ENCODE data around the gene LMTK2.
A peak's percentile ranks its signal among the peaks of the same experiment; 100 is the strongest.

The LMTK2 gene

GRCh38 chr7:98138672-98139071 is 32.0 kb downstream of the LMTK2 start:
- no peak for DNase-seq

GRCh38 chr7:98142658-98143057 is 36.0 kb downstream of the LMTK2 start:
- DNase-seq = no peak

GRCh38 chr7:98148607-98149006 is 41.9 kb downstream of the LMTK2 start:
- no peak for DNase-seq

DNA sequence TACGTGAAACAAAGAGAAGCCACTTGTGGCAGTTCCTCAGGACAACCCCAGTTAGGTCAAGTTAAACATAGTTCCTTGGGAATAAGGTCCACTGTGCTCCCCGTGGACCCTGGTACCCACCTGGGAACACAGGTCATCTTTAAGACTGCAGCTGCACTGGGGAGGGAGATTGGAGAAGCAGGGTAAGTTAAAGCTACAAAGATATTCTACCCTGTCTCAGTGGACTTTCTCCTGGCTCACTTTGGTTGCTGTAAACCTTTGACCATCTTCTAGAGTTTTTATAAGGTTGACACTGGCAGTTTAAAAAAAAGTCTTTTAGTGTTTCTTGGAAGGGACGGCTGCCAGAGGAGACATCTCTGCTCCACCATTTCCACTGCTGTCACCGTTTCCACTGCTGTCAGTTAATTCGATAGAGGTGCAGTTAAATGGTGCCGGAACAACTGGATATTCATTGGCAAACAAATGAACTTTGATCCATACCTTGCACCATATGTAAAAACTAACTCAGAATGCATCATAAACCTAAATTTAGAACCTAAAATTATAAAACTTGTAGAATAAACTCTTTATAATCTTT is 42.5 kb downstream of the LMTK2 start:
- DNase-seq = no peak

DNA sequence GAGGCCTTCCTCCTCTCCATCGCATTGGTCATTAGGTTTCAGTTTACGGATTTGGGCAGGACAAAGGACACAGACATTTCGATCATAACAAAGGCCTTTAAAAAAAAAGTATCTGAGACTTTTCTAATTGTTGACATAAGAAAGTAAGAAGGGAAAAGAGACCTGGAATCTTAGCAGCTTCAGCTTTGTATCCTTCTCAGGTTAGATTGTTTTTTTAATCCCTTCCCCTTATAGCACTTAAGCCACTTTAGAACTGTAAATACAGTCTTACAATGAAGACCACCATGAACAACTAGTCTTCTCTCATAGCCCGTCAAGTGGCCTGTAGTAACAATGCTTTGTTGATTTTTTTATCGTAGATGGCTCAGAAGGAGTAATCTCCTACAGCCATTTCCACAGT is 45.2 kb downstream of the LMTK2 start:
- DNase-seq = no peak

GRCh38 chr7:98156700-98157099 is 50.0 kb downstream of the LMTK2 start:
- DNase-seq = no peak

GRCh38 chr7:98157761-98158160 is 51.1 kb downstream of the LMTK2 start:
- peak; percentile 14 for DNase-seq

DNA sequence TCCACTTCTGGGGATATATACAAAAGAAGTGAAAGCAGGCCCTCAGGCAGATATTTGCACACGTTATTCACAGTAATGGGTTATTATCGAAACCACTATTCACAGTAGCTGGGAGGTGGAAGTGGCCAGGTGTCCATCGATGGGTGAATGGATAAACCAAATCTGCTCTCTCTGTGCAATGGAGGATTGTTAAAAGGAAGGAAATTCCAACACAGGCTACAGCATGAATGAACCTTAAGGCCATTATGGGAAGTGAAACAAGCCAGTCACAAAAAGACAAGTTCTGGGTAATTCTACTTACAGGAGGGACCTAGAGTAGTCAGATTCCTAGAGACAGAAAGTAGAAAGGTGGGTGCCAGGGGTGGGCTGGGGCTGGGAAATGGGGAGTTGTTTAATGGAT is 56.1 kb downstream of the LMTK2 start:
- DNase-seq = no peak

GRCh38 chr7:98163269-98163668 is 56.6 kb downstream of the LMTK2 start:
- no peak for DNase-seq

DNA sequence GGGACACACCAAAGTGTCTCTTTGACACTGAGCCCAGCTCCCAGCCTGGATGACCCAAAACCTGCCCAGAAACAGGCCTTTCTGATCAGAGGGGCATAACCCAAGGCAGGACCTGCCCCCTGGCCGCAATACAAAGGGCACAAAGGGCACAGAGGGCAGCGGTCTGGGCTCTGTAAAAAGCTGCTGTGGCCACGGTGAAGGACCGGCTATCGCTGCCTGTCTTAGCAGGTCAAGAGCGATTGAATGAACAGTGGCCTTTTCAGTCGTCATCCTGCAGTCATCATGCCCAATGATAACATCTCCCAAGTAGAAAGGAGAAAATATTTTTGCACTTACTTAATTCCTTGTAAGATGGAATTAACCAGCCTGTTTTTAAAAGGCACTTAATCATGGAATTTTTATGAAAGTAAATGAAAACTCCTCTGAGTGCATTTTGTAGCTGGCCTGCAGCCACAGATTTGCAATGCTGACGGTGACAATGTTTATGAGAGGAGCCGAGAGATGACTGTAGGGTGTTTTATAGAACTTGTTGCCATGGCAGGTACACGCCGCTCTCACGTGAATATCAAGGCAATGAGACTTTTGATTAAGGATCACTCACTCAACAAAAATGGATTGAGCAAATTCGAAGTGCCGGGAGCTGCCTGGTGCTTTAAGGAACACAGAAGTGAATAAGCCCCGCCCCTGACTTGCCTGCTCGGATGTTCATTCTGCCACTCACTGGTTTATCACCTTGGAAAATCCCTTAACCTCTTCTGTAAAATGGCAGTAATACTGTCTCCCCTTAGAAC is 57.2 kb downstream of the LMTK2 start:
- no peak for DNase-seq

DNA sequence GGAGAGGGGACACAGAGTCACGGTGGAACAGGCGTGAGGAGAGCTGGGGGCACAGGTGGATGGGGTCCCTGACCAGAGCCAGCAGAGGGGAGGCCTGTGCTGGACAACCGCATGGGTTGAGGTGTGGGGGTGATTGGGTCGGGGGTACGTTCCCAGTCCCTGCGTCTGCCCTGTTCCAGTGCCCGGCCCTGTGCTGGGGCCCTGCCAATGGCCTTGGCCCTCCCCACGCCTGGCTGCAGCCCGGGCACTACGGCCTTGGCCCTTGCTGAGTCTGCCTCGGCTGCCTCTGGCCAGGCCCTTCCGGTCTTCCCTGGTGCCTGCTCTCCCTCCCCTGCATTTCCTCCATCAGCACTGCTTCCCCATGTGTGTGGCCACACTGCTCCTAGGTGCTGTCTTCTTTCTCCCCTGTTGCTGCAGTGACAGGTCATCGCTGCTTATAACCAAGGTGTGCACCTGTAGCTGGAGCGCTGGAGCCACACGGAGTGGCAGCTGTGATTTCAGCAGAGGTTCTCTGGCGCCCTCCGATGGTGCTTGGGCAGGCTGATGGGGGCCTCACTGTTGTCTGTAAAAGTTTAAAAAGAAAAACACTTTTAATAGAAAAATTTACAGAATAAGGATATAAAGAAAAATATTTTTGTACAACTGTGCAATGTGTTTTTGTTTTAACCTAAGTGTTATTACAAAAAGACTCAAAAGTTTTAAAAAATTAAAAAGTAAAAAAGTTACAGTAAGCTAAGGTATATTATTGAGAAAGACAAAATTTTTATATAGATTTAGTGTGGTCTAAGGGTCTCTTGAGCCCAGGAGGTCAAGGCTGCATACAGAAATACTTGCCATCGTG is 59.4 kb downstream of the LMTK2 start:
- DNase-seq = peak; percentile 56

DNA sequence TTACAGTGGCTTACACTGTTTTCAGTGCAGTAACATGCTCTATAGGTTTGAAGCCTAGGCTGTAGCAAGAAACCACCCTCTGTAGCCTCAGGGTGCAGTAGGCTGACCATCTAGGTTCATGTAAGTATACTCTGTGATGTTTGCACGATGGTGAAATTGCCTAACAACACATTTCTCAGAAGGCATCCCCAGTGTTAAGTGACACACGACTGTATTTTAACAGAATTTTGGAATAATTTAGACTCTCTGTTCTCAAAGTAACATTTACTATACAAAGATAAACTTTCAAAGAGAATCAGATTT is 60.0 kb downstream of the LMTK2 start:
- no peak for DNase-seq

- DNase-seq = no peak
These were observed 61.0 kb downstream of the LMTK2 start for GRCh38 chr7:98167653-98168052.

DNA sequence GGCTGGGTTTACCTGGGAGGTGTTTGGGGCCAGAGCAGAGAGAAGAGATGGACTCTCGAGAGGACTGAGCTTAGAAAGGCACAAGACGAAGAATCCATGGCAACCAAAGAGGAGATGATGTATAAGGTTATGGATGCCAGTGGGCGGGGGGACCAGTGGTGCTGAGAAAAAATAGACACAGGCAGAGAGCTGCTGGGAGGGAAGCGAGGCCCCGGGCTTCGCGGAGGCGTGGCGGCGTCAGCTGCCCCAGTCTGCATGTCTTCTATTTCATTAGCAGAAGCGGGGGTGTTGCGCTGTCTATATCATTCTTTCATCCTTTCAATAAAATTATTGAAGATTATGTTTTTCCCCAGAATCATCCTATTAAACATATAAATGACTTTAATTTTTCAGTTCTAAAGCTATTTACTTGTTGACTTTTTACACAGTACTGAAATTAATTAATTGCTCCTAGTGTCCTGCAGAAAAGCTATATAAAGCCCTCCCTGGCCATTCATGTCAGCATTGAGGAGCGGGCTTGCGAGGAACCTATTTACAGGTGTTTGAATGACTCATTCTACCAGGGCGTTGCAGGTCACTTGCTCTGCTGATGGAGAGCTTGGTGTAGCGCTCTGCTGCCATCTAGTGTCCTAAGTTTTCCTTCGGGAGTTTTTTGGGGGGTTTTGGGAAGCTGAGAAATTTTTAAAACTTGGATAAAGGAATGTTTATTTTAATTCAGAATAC is 61.7 kb downstream of the LMTK2 start:
- DNase-seq = peak; percentile 65

DNA sequence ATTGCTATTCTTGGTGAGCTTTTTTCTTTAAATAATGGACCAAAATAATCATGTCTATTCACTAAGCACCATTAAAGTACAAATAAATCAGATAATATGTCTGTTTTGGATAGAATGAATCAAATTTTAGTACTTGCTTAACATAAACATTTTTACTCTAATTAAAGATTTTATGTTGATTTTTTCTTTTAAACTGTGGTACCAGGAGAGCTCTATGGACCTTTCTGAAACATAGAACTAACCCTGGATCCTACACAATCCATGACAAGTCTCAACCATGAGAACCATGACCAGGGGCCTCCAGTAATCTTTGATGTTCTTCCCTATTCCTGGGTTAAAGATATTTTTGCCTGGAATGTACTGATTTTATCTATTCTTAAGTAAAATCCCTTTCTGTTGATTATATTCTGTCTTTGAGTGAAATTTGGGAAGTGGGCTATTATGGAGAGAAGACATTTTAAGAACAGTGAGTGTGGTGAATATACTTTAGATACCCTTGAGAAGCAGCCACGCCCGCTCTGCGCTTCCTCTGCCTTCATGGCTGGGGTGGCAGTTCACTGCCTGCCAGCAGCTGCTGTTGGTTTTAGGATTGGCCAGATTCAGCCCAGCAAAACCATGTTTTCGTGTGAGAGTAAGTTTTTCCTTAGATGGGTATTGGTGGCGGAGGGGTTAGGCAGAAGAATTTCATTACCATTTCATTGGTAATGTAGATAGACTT is 62.4 kb downstream of the LMTK2 start:
- DNase-seq = peak; percentile 11

DNA sequence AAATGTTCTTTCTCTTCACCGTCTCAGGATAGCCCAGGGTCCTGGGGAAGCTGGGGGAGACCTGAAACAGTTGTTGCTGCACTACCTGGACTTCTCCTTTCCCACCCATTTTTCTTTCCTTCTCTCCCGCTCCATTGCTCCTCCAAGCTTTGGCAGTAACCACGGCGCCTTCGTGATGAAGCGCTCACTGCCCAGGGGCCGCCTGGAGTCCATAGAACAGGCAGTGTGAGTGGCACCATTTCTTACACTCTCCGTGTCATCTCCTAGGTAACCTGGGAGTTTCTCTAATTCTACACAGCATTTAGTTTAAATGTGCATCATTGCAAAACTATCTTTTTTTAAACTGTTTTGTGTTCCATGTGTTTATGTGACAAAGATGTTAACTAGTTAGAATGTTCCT is 64.3 kb downstream of the LMTK2 start:
- DNase-seq = no peak

- no peak for DNase-seq
These were observed 64.8 kb downstream of the LMTK2 start for GRCh38 chr7:98171449-98171848.

DNA sequence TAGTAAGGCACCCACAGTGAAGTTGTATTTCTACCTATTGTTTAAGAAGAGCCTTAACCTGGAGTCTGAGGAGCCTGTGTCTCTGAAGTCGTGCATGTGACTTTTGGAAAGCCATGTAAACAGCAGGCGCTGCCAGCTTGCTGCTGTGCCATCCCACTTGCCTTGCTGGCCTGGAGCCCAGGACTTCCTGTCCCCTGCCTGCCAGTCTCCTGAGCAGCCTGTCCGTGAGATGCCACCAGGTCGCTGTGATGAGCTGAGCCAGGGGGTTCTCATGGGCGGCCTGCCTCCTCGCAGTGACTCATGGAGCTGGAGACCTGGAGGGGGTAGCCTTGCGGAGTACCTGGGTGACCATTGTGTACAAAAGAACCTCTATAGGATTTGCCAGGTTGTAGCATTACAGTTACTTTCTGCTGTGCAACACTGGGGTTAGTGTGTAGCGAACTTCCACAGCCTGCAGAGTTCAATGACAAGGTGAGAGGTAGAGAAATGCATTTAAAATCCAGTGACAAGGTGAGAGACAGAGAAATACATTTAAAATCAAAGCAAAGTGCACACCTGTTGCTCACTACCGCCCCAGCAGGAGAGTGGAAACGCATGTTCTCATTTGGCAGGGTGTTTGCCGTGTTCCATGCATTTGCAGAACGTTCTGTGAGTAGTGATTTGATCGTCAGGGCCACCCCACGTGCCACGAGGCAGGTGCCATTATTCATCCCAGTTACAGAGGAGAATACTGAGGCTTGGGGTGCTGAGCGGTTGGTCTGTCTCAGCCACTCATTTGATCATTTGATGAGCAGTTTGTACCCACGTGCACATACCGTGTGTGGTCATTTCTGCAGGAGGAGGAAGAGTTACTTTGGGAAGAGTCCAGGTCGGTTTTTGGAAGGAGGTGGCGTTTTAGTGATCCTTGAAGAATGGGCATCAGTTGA is 67.9 kb downstream of the LMTK2 start:
- DNase-seq = no peak

DNA sequence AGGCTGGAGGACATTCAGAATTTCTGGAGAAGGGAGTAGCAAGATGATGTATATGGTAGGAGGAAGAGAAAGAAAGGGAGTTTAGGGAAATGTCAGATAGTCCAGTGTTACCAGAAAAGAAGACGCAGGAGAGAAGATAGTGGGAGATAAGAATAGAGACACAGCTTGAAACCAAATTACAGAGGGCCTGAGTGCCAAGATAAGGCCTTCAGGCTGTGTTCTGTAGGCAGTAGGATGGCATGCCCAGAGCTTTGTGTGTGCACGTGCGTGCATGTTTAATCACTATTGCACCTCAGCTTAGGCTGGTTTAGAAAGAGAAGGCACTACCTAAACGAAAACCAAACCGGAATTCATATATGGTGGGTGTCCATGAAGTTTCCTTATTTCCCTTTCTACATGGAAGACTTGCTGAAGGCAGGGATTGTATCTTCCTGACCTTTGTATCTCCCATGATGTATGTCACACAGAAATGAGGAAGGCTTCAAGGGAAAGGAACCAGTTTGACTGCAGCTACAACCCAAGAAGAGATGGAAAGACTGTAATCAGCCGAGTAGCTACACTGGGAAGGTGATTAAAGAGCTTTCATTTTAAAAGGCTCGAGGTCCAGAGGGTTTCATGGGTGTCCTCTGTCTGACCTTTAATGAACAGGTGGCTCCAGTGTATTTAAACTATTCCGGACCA is 68.7 kb downstream of the LMTK2 start:
- DNase-seq = peak; percentile 78

DNA sequence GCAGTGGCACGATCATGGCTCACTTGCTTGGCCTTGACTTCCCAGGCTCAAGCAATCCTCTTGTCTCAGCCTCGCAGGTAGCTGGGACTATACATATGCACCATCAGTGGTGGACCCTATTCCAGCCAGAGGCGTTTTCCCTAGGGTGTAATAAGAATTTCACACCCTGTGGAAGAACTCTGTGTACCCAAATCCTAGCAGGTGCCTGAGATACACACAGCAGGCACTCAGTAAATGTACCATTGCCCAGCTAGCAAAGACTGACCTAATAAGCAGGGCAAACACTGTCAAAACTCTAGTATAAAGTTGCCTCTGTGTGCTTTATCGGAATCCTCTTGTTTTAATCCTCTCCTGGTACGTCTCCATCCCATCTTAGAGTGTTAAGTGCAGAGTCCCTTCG is 70.9 kb downstream of the LMTK2 start:
- DNase-seq = no peak

DNA sequence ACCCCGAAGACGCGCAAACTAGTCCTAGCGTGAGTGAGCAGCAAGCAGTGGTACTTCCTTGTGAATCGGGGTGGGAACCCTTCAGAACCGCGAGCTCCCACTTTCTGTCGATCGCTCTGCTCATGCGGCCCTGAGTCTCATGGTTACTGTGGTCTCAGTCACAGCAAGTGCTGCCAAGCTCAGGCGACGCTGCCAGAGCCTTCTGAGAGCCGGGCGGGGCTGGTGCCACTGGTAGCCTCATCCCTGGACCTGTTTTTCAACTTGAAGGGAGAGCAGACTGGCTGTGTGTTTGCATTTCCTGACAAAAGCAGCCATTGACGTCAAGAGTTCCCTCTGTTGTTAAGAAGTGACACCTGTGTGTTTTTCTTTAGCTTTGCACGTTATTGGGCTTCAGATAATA is 71.7 kb downstream of the LMTK2 start:
- no peak for DNase-seq

All from hematopoietic multipotent progenitor cell treated with erythropoietin and hydrocortisone succinate and interleukin-3 and kit ligand, for 6 days (in vitro differentiated cells).